ENCODE measurements around the gene LRRC27.
A peak's percentile ranks its signal among the peaks of the same experiment; 100 is the strongest.

Gene LRRC27

GRCh38 chr10:132360766-132361447, 28.9 kb downstream of the LRRC27 start:
- DNase-seq: no peak

- no peak for DNase-seq
These were observed 29.6 kb downstream of the LRRC27 start for GRCh38 chr10:132361581-132362101.

GRCh38 chr10:132362151-132362611, 30.2 kb downstream of the LRRC27 start:
- no peak for DNase-seq

GRCh38 chr10:132363376-132363775, 31.4 kb downstream of the LRRC27 start:
- DNase-seq: no peak

DNA sequence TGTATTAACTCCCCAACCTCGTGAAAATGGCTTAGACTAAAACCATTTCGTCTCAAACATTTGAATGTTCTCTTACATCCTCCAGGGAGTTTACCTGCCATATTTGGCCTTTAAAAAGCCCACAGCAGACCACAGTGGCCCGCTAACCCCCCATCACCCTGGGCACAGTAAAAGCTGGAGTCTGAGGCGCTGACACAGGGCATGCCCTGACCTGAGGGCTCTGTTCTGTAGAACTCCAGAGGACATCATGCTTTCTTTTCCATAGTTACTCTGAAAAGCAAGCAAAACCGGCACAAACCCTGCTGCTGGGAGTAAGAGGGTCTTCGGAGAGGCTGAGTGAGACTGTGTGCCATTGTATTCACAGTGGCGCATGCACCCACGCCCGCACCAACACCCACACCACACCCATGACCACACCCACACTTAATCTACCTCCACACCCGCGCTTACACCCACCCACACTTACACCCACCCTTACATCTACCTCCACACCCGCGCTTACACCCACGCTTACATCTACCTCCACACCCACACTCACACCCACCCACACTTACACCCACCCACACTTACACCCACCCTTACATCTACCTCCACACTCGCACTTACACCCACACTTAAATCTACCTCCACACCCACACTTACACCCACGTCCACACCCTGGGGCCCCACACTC, 32.1 kb downstream of the LRRC27 start:
- no peak for DNase-seq

- DNase-seq: peak; percentile 72
These were observed 32.6 kb downstream of the LRRC27 start for GRCh38 chr10:132364594-132364970.

GRCh38 chr10:132365102-132365501, 33.1 kb downstream of the LRRC27 start:
- no peak for DNase-seq

DNA sequence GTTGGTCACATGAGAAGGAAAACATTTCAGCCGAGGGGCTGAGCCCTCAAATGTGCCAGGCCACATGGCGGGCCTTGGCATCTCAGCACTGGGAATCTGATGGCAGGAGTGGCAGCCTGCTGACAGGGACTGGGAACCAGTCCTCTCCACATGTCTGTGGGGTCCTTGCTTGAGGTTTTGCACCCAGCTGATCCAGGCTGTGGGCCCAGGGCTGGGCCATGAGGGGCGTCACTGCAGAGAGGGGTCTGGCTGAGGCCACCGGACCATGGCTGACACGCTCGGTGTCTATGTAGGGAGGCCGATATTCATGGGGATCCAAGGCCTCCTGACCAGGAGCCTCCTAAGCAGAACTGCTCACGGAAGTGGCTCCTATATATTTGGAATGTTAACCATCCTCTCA, 34.0 kb downstream of the LRRC27 start:
- no peak for DNase-seq

- DNase-seq: no peak
These were observed 34.5 kb downstream of the LRRC27 start for GRCh38 chr10:132366499-132366898.

- DNase-seq: no peak
These were observed 36.4 kb downstream of the LRRC27 start for GRCh38 chr10:132368391-132368790.

GRCh38 chr10:132368881-132369635, 37.1 kb downstream of the LRRC27 start:
- no peak for DNase-seq

- no peak for DNase-seq
These were observed 37.7 kb downstream of the LRRC27 start for GRCh38 chr10:132369636-132370185.

DNA sequence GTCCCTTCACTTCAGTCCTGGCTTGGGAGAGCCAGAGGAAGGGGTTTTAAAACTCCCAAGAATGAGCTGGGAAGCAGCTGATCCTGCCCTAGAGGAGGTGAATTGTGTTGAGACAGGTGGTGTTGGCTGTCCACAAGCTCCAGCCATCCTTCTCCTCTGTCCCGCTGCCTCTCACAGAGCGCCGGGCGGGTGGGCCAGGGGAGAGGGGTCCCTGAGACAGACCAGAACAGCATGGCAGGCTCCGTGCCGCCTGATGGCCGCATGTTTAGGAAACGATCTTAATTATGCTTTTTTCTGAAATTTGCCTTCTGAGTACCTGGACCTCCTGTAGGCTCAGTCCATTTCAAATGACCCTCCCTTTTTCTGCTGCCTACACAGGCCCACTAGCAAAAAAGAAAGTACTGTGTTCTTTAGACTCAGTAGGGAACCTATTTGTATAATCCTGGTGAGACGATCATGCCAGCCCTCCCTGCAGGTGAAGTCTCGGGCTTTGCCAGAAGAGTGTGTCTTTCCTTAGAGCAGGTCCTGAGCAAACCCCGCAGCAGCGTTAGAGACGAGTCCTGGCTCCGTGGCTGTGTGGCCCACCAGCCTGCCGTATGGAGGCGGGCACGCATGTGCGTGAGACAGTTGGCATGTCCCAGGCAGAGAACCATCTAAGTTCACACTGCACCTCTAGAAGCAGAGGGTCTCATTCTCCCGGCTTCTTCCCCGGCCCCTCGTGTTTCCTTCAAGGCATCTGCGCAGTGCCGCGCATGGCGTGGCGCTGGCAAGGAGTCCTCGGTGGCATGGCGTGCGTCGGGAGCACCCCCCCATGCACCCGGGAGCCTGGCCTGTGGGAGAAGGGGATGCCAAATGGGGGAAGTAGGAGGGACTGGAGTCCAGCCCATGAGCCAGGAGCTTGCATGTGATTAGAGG, 38.7 kb downstream of the LRRC27 start:
- DNase-seq: no peak

DNA sequence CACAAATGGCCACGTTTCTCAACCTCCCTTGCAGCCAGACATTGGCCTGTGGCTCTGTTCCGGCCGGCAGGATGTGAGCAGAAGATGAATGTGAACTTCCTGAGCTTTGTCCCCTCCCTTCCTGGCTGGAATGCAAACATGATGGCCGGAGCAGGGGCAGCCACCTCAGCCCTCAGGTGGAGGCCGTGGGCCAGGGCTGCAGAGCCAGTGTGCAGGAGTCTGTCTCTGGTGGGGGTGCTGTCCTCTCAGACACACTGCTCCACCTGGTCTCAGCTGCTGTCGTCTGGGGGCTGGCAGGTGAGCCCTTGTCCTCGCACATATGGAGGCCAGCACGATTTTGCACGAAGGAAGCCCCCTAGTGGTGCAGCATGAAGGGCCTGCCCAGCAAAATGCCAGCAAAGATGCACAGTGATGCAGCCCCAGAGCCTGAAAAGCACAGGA, 39.7 kb downstream of the LRRC27 start:
- no peak for DNase-seq

DNA sequence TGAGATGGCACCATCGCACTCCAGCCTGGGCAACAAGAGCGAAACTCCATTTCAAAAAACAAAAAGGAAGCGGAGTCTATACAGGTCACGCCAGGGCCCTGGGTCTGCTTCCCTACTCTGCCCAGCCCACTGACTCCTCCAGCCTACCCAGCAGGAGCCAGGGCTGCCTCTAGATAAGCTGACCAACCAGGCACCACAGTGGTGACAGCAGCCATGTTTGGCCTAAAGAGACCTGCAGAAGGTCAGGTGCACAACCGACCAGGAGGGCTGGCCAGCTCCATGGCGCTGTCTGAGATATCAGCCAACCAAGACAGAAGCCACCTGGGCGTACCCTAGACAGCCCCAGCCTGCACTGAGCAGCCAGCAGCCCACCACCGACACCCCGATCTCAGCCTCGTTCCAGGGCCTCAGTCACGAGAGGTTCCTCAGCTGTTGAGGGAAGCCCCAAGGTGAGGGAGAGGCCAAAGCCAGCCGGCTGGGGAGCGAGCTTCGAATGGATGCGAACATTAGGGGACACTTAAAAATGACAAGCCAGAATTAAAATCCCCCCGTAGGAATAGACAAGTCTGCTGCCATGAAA, 40.6 kb downstream of the LRRC27 start:
- no peak for DNase-seq

- no peak for DNase-seq
These were observed 41.4 kb downstream of the LRRC27 start for GRCh38 chr10:132373241-132373955.

GRCh38 chr10:132374176-132374575, 42.2 kb downstream of the LRRC27 start:
- no peak for DNase-seq

- DNase-seq: no peak
These were observed 42.6 kb downstream of the LRRC27 start for GRCh38 chr10:132374612-132375011.

DNA sequence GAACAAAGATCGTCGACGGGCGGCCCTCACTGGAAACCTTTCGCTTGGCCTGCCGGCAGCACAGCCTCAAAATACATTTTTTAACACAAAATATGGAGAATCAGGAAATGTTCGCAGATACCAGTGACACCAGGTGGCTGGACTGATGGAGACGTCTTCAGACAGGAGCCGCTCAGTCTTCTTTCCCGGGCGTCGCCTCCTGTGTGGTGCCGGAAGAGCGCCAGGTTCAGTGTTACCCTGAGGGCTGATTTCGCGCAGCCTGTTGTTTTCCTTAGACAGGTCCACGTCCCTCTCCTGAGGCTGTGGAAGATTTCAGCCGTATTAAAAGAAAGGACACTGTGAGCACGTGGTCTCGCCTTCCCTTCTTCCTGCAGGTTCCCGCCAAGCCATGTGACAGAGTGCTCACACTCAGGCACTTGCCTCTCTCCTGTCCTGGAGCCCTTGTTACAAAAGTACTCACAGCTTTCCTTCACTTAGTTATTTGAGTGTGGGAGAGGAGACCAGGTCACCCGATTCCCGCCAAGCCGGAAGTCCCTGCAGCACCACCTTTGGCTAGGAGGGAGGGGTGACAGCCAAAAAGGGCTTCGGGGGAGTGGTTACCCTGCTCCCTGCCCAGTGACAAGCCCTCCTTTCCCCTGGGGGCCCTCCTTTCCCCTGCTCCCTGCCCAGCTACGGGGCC, 43.3 kb downstream of the LRRC27 start:
- DNase-seq: no peak

DNA sequence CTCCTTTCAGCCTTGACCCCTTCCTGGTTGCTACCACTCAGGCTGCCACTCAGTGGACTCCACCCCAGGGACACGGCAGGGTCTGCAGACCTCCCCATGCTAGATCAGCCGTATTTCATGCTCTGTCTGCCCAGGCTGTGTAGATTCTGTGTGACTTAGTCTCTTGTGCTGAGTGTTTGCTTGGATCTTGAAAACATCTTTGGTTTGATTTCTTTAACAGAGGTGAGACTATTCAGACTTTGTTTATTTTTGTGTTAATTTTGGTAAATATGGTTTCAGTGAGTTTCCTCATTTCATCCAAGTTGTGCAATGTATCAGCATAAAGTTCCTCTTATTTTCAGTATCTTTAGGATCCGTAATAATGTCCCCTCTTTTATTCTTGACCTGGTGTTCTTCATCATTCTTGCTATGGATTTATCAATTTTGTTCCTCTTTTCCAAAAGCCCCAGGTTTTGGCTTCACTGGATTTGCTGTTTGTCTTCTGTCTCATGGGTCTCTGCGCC, 43.9 kb downstream of the LRRC27 start:
- no peak for DNase-seq
